MCF 10A (cell line): ENCODE data around the gene TMBIM1. TPM values are rescaled to one million over a fixed set of nuclear protein-coding genes. Genes with fewer than 3 reads are reported as not detected.

Experiments used
- BruUV-seq: library from RNA; stranded (reverse); fragments of 400-500 nt; replicated peaks from 2 replicates; lab custom pipeline; 2021; lab: Mats Ljungman, UMichigan
- CTCF ChIA-PET: fragments of 300-600 bp; sonication (Branson Sonifier 250); formaldehyde crosslinking; extraction: SDS; loops from one replicate; lab custom pipeline; 2021; ENCODE audit warnings: antibody characterized with exemption, inconsistent platforms; lab: Yijun Ruan, JAX
- POLR2A ChIA-PET: fragments of 300-600, 350-650 bp; sonication (Branson Sonifier 250); formaldehyde crosslinking; extraction: SDS; loops from one replicate; lab custom pipeline; 2020; ENCODE audit warnings: antibody characterized with exemption, inconsistent platforms; lab: Yijun Ruan, JAX
- DNase-seq: peaks from one replicate; pipeline ENCODE4 v3.0.0-alpha.2; 2018; ENCODE audit not compliant: unreplicated experiment
- H3K27ac Mint-ChIP-seq: one replicate; pipeline ENCODE4 v1.8.0; 2022; ENCODE audit warnings: mild to moderate bottlenecking, low read depth, mixed read lengths; ENCODE audit not compliant: unreplicated experiment
- H3K27me3 Mint-ChIP-seq: one replicate; pipeline ENCODE4 v1.8.0; 2022; ENCODE audit warnings: mixed read lengths; ENCODE audit not compliant: insufficient read depth, unreplicated experiment
- H3K36me3 Mint-ChIP-seq: one replicate; pipeline ENCODE4 v1.8.0; 2022; ENCODE audit warnings: mild to moderate bottlenecking, moderate library complexity, mixed read lengths; ENCODE audit not compliant: insufficient read depth, unreplicated experiment
- H3K4me1 Mint-ChIP-seq: one replicate; pipeline ENCODE4 v1.8.0; 2022; ENCODE audit warnings: mixed read lengths; ENCODE audit not compliant: insufficient read depth, unreplicated experiment
- H3K4me3 Mint-ChIP-seq: one replicate; pipeline ENCODE4 v1.8.0; 2022; ENCODE audit warnings: mild to moderate bottlenecking, moderate library complexity, mixed read lengths; ENCODE audit not compliant: unreplicated experiment
- H3K9me3 Mint-ChIP-seq: one replicate; pipeline ENCODE4 v1.8.0; 2022; ENCODE audit warnings: mixed read lengths; ENCODE audit not compliant: unreplicated experiment
- CTCF ChIP-seq: fragments of 200-600 bp; IDR thresholded peaks from one replicate; pipeline ENCODE4 v1.8.0; 2022; ENCODE audit warnings: antibody characterized with exemption, mild to moderate bottlenecking; ENCODE audit not compliant: unreplicated experiment
- intact Hi-C: fragments of 100-400 bp; cut with micrococcal nuclease; formaldehyde crosslinking; loops from 2 replicates; pipeline ENCODE4 v1.14.1; 2022
- total RNA-seq: library from RNA; stranded (reverse); gene quantifications from 2 replicates; pipeline ENCODE4 v1.2.3, GENCODE V29; 2022

TMBIM1 gene
- total RNA-seq, 1 experiment from 2014 or later, result 107 TPM

GRCh38 chr2:218269900-218270720, 22.2 kb downstream of the TMBIM1 start, which contains the start of the genes AAMP and PNKD:
AAMP (minus strand) TSS chr2:218270137; CDS start chr2:218270086, 51 bp downstream.
PNKD (plus strand) TSS chr2:218270519; CDS start chr2:218270536, 17 bp downstream.
- TF ChIP-seq CTCF, result no peak
- Mint-ChIP-seq H3K27ac (peak within 1 kb of the TSS; percentile 88), H3K9me3 (no peaks in the 10 kb centered on the region), H3K4me3 (peak within 1 kb of the TSS; percentile 97), H3K36me3 (peaks cover 76% of the 10 kb centered on the region), H3K4me1 (peaks cover 42% of the 10 kb centered on the region), H3K27me3 (no peaks in the 10 kb centered on the region)
- peak; percentile 100 for DNase-seq
- intact Hi-C loops, result no loop called here
- no TSS peak for BruUV-seq
- ChIA-PET CTCF (interaction anchor here (0.6 to 7.7 kb wide), 12 partner anchors 14 to 125 kb away, joined by 3 to 215 read pairs (median 4); partner anchors contain the start of genes CATIP and TMBIM1), POLR2A (interaction anchor here (0.6 to 8.0 kb wide), 30 partner anchors 9 to 1844 kb away, joined by 3 to 390 read pairs (median 5); partner anchors contain the start of genes ANKZF1, ARPC2, ATG9A and CTDSP1)

- POLR2A ChIA-PET, result interaction anchor here (0.9 kb wide), 1 partner anchor 13 kb away, joined by 3 read pairs; no protein-coding TSS in a partner anchor
- Mint-ChIP-seq H3K27me3 (no peaks in the 10 kb centered on the region), H3K36me3 (peaks cover 68% of the 10 kb centered on the region), H3K4me1 (peaks cover 28% of the 10 kb centered on the region), H3K27ac (no peak overlapping the region), H3K9me3 (no peaks in the 10 kb centered on the region), H3K4me3 (peak overlapping the region; percentile 18)
- CTCF ChIA-PET, result interaction anchor here (0.6 to 2.8 kb wide), 3 partner anchors 10 to 182 kb away, joined by 3 to 8 read pairs (median 3); no protein-coding TSS in a partner anchor
- DNase-seq, result no peak
- intact Hi-C loops, result no loop called here
- TF ChIP-seq CTCF, result no peak
- BruUV-seq, result no TSS peak
Measured at GRCh38 chr2:218267259-218267658, 25.0 kb downstream of the TMBIM1 start.

GRCh38 chr2:218266316-218266979, 25.9 kb downstream of the TMBIM1 start:
- TF ChIP-seq CTCF, result no peak
- Mint-ChIP-seq H3K36me3 (peaks cover 60% of the 10 kb centered on the region), H3K9me3 (no peaks in the 10 kb centered on the region), H3K4me1 (peaks cover 20% of the 10 kb centered on the region), H3K4me3 (no peak overlapping the region), H3K27me3 (no peaks in the 10 kb centered on the region), H3K27ac (no peak overlapping the region)
- no TSS peak for BruUV-seq
- POLR2A ChIA-PET, result no interaction called here
- CTCF ChIA-PET, result interaction anchor here (0.9 to 2.8 kb wide), 3 partner anchors 10 to 130 kb away, joined by 3 to 8 read pairs (median 3); no protein-coding TSS in a partner anchor
- intact Hi-C loops, result no loop called here
- DNase-seq, result no peak
